GM12878 (cell line): ENCODE measurements around the gene DISC1. TPM values are rescaled to one million over a fixed set of nuclear protein-coding genes. Genes with fewer than 3 reads are reported as not detected.

Source experiments
- ATAC-seq: fragments of 200-7000 bp; cut with Tn5 transposase; 3 replicates; pipeline ENCODE4 v1.9.1; 2020; ENCODE audit warnings: mild to moderate bottlenecking, moderate library complexity
- BruUV-seq: library from RNA; stranded (reverse); fragments of 400-500 nt; replicated peaks from 2 replicates; lab custom pipeline; 2021; lab: Mats Ljungman, UMichigan
- CTCF ChIA-PET: fragments of 300-600 bp; sonication (Branson Sonifier 250); formaldehyde crosslinking; extraction: SDS; loops from one replicate; lab custom pipeline; 2021; ENCODE audit warnings: inconsistent platforms; lab: Yijun Ruan, JAX
- POLR2A ChIA-PET: fragments of 350-600 bp; formaldehyde crosslinking; extraction: SDS; loops from one replicate; lab custom pipeline; 2021; ENCODE audit warnings: inconsistent platforms; lab: Charles Lee
- RAD21 ChIA-PET: fragments of 300-600 bp; sonication (Branson Sonifier 250); formaldehyde crosslinking; loops from one replicate; lab custom pipeline; 2023; ENCODE audit warnings: antibody characterized with exemption; ENCODE audit not compliant: unreplicated experiment; lab: Charles Lee
- SMC1A ChIA-PET: fragments of 300-600 bp; sonication (Branson Sonifier 250); formaldehyde crosslinking; loops from one replicate; lab custom pipeline; 2023; ENCODE audit not compliant: unreplicated experiment, uncharacterized antibody; lab: Charles Lee
- DNase-seq: peaks from one replicate; pipeline ENCODE4 v3.0.0-alpha.2; 2011; ENCODE audit warnings: low read depth, low spot score
- FAIRE-seq: peaks from 3 replicates; lab custom pipeline; 2011; peaks lifted over from hg19 to GRCh38; lab: Jason Lieb, UNC
- H2AFZ ChIP-seq: 2 replicates; pipeline ENCODE4 v1.6.0; 2011; ENCODE audit warnings: low read depth, low read length, control low read depth; ENCODE audit not compliant: control insufficient read depth
- H3K27ac ChIP-seq: 2 replicates; pipeline ENCODE4 v1.5.1; 2011; ENCODE audit warnings: control low read depth; ENCODE audit not compliant: control insufficient read depth, insufficient read depth
- H3K27me3 ChIP-seq, 2 experiments: replicated peaks in 1 of 2; 2 replicates each; pipeline versions ENCODE4 v1.6.0 to v1.6.1; 2011; ENCODE audit warnings: low read length in 1 of 2; ENCODE audit not compliant: control insufficient read depth in 2 of 2, insufficient read depth in 2 of 2
- H3K36me3 ChIP-seq, 2 experiments: 2 replicates each; pipeline ENCODE4 v1.5.1; 2011; ENCODE audit warnings: low read length in 1 of 2; ENCODE audit not compliant: control insufficient read depth in 2 of 2, insufficient read depth in 2 of 2
- H3K4me1 ChIP-seq: 2 replicates; pipeline ENCODE4 v1.6.1; 2011; ENCODE audit warnings: mild to moderate bottlenecking, low read length, moderate library complexity, mixed read lengths; ENCODE audit not compliant: control insufficient read depth, insufficient read depth
- H3K4me2 ChIP-seq: 2 replicates; pipeline ENCODE4 v1.6.0; 2011; ENCODE audit warnings: control low read depth; ENCODE audit not compliant: control insufficient read depth, insufficient read depth
- H3K4me3 ChIP-seq: fragments of 200-600 bp; sonication (generic); 2 replicates; pipeline ENCODE4 v1.5.1; 2016
- H3K79me2 ChIP-seq: 2 replicates; pipeline ENCODE4 v1.6.0; 2011; ENCODE audit warnings: low read length; ENCODE audit not compliant: control insufficient read depth, insufficient read depth
- H3K9ac ChIP-seq: 2 replicates; pipeline ENCODE4 v1.8.0; 2011; ENCODE audit warnings: low read length, control low read depth, mixed read lengths; ENCODE audit not compliant: control insufficient read depth, insufficient read depth
- H3K9me3 ChIP-seq: replicated peaks from 3 replicates; pipeline ENCODE4 v1.5.1; 2011; ENCODE audit warnings: mild to moderate bottlenecking, low read length; ENCODE audit not compliant: control insufficient read depth, insufficient read depth
- H4K20me1 ChIP-seq: 2 replicates; pipeline ENCODE4 v1.6.0; 2011; ENCODE audit not compliant: control insufficient read depth, insufficient read depth
- EZH2 ChIP-seq: IDR thresholded peaks from 2 replicates; pipeline ENCODE4 v1.6.1; 2012; ENCODE audit warnings: low read depth, mild to moderate bottlenecking, control low read depth, inconsistent platforms, low read length, borderline replicate concordance; ENCODE audit not compliant: control insufficient read depth
- FOS ChIP-seq: IDR thresholded peaks from 3 replicates; pipeline ENCODE4 v1.6.1; 2011; ENCODE audit warnings: borderline replicate concordance; ENCODE audit not compliant: insufficient read length; ENCODE audit errors: extremely low read depth
- GATAD2B ChIP-seq: fragments of 450-650 bp; conservative IDR thresholded peaks from 2 replicates; pipeline ENCODE4 v1.6.1; 2017; ENCODE audit warnings: low read depth, mild to moderate bottlenecking, moderate library complexity
- IKZF2 ChIP-seq, 2 experiments: fragments of 450-650 bp; IDR thresholded peaks; 2 replicates each; pipeline ENCODE4 v1.6.1; 2017; ENCODE audit warnings: mild to moderate bottlenecking in 2 of 2, moderate library complexity in 2 of 2
- MTA2 ChIP-seq: fragments of 450-650 bp; IDR thresholded peaks from 2 replicates; pipeline ENCODE4 v1.6.1; 2016; ENCODE audit warnings: low read depth, mild to moderate bottlenecking, moderate library complexity
- MTA3 ChIP-seq: IDR thresholded peaks from 2 replicates; pipeline ENCODE4 v1.6.1; 2012; ENCODE audit warnings: low read length, inconsistent platforms, borderline replicate concordance
- NRF1 ChIP-seq: conservative IDR thresholded peaks from 2 replicates; pipeline ENCODE4 v1.6.1; 2011; ENCODE audit warnings: mild to moderate bottlenecking, low read depth, low read length, improper control_type of control experiment
- RAD51 ChIP-seq: fragments of 450-650 bp; IDR thresholded peaks from 2 replicates; pipeline ENCODE4 v1.6.1; 2016; ENCODE audit warnings: moderate library complexity, mild to moderate bottlenecking, inconsistent platforms
- RCOR1 ChIP-seq: conservative IDR thresholded peaks from 2 replicates; pipeline ENCODE4 v1.6.1; 2012; ENCODE audit warnings: low read depth, low read length, improper control_type of control experiment
- REST ChIP-seq: IDR thresholded peaks from 2 replicates; pipeline ENCODE4 v1.6.1; 2012; ENCODE audit warnings: mild to moderate bottlenecking, low read depth, low read length
- SPI1 ChIP-seq: IDR thresholded peaks from 2 replicates; pipeline ENCODE4 v1.6.1; 2011; ENCODE audit warnings: low read depth, mild to moderate bottlenecking, low read length, moderate library complexity, borderline replicate concordance; ENCODE audit not compliant: insufficient read depth
- YY1 ChIP-seq: IDR thresholded peaks from 2 replicates; pipeline ENCODE4 v1.6.1; 2011; ENCODE audit warnings: low read depth, mild to moderate bottlenecking, low read length
- ZBTB33 ChIP-seq: fragments of 450-650 bp; IDR thresholded peaks from 2 replicates; pipeline ENCODE4 v1.6.1; 2017; ENCODE audit warnings: mild to moderate bottlenecking
- ZBTB40 ChIP-seq: fragments of 450-650 bp; IDR thresholded peaks from 2 replicates; pipeline ENCODE4 v1.6.1; 2016; ENCODE audit warnings: mild to moderate bottlenecking, moderate library complexity, borderline replicate concordance
- ZSCAN29 ChIP-seq: fragments of 450-650 bp; IDR thresholded peaks from 2 replicates; pipeline ENCODE4 v1.6.1; 2017; ENCODE audit warnings: mild to moderate bottlenecking, moderate library complexity
- WGBS: methylation state at CpG from one replicate; pipeline ENCODE4 v1.1.6; 2016; ENCODE audit warnings: low lambda C conversion rate; ENCODE audit not compliant: insufficient replicate concordance, insufficient coverage; ENCODE audit errors: missing lambda C conversion rate; 5-methylcytosine and 5-hydroxymethylcytosine counted together
- in situ Hi-C: fragments of 300-500 bp; cut with MboI; formaldehyde crosslinking; loops from 9 replicates; pipeline ENCODE4 v1.14.3; 2018; ENCODE audit warnings: mixed read lengths
- intact Hi-C: fragments of 100-400 bp; cut with micrococcal nuclease; formaldehyde crosslinking; loops from one replicate; pipeline ENCODE4 v1.14.2; 2022; ENCODE audit not compliant: unreplicated experiment
- polyA plus RNA-seq, 11 experiments: library from polyadenylated mRNA; depleted of rRNA in 4 of 11; unstranded in 6 of 11; stranded (reverse) in 5 of 11; fragments of >200 nt; fragmentation: Nextera tagmentation in 4 of 11; fragmentation: Illumina TruSeq in 1 of 11; extraction: Ambion mirVana in 4 of 11; extraction: Trizol in 1 of 11; gene quantifications; 1 replicate in 1 of 11; 2 replicates in 10 of 11; pipeline versions ENCODE4 v1.2.1 to v1.2.3, GENCODE V29; 2011 to 2016; ENCODE audit warnings: inconsistent platforms in 2 of 11, missing spikeins in 2 of 11, low read depth in 1 of 11
- total RNA-seq, 4 experiments: library from RNA; depleted of rRNA in 3 of 4; stranded (reverse); fragments of >200 nt in 3 of 4; fragmentation: Illumina TruSeq in 1 of 4; extraction: Trizol in 1 of 4; gene quantifications; 2 replicates each; pipeline versions ENCODE4 v1.2.1 to v1.2.3, GENCODE V29; 2013 to 2021

DISC1 gene
- total and polyA plus RNA-seq, 10 of the 15 experiments (the other 5 are each of a cell fraction or from before 2014, with no cell fraction given): 0.05 to 0.72 (median 0.19) TPM; not detected in 1

GRCh38 chr1:231855361-231855760 is 228.8 kb downstream of the DISC1 start:
- intact Hi-C loops (no loop called here), in situ Hi-C loops (no loop called here)
- ChIA-PET RAD21 (no interaction called here), CTCF (interaction anchor here (3.9 kb wide), 1 partner anchor 11 kb away, joined by 20 read pairs; no protein-coding TSS in a partner anchor), POLR2A (no interaction called here), SMC1A (no interaction called here)
- H3K27ac ChIP-seq: no peak overlapping the region
- no peaks in the 10 kb centered on the region for H3K36me3 ChIP-seq
- no peaks in the 10 kb centered on the region for H3K27me3 ChIP-seq
- no peak overlapping the region for H2AFZ ChIP-seq
- no peak overlapping the region for H3K4me3 ChIP-seq
- FAIRE-seq (no peak), DNase-seq (no peak), ATAC-seq (no peak)
- H3K9ac ChIP-seq: no peak overlapping the region
- no peaks in the 10 kb centered on the region for H3K9me3 ChIP-seq
- no peak overlapping the region for H3K4me2 ChIP-seq
- 0% methylated on average over 1 of the region's 1 CpG for WGBS
- BruUV-seq: no TSS peak
- H3K79me2 ChIP-seq: no peaks in the 10 kb centered on the region
- no peaks in the 10 kb centered on the region for H4K20me1 ChIP-seq
- H3K4me1 ChIP-seq: no peaks in the 10 kb centered on the region
- TF ChIP-seq ZBTB33 (no peak), IKZF2 (IDR thresholded peaks at IDR 0.05) (no peak), FOS (no peak), ZSCAN29 (no peak), GATAD2B (no peak), YY1 (no peak), MTA3 (no peak), RCOR1 (no peak), SPI1 (no peak), RAD51 (no peak), NRF1 (no peak), MTA2 (no peak), ZBTB40 (no peak), EZH2 (no peak), REST (no peak)
